Natural killer cell (primary cell): ENCODE results near the gene AIFM3. TPM values are rescaled to one million over a fixed set of nuclear protein-coding genes. Genes with fewer than 3 reads are reported as not detected.

ENCODE experiments used
- ATAC-seq, 3 donors: fragments of 150-1000 bp in 2 of 3; fragments of 200-7000 bp in 1 of 3; cut with Tn5 transposase; 1 replicate in 1 of 3; 2 replicates in 2 of 3; pipeline ENCODE4 v1.10.0; 2021; ENCODE audit warnings: mild to moderate bottlenecking in 2 of 3, moderate library complexity in 2 of 3
- DNase-seq, 2 donors: peaks; one replicate each; pipeline versions ENCODE4 v3.0.0 to v3.0.0-alpha.2; 2013 to 2021; ENCODE audit warnings: mixed read lengths in 1 of 2
- H3K27ac ChIP-seq: one replicate; pipeline ENCODE4 v1.5.1; 2013; ENCODE audit warnings: mild to moderate bottlenecking, low read length
- H3K27me3 ChIP-seq: one replicate; pipeline ENCODE4 v1.6.1; 2013; ENCODE audit warnings: low read length; ENCODE audit not compliant: control insufficient read depth, insufficient read depth
- H3K36me3 ChIP-seq: one replicate; pipeline ENCODE4 v1.6.1; 2013; ENCODE audit warnings: low read length; ENCODE audit not compliant: control insufficient read depth, insufficient read depth
- H3K4me1 ChIP-seq: one replicate; pipeline ENCODE4 v1.6.1; 2013; ENCODE audit warnings: low read length; ENCODE audit not compliant: control insufficient read depth, insufficient read depth
- H3K4me3 ChIP-seq: one replicate; pipeline ENCODE4 v1.5.1; 2013; ENCODE audit warnings: low read length
- H3K9me3 ChIP-seq: one replicate; pipeline ENCODE4 v1.6.1; 2013; ENCODE audit warnings: low read length; ENCODE audit not compliant: control insufficient read depth, insufficient read depth
- H3K27ac Mint-ChIP-seq, 2 donors: one replicate each; pipeline ENCODE4 v1.8.0; 2022; ENCODE audit warnings: mild to moderate bottlenecking in 2 of 2, mixed read lengths in 2 of 2, moderate library complexity in 1 of 2
- H3K27me3 Mint-ChIP-seq, 2 donors: one replicate each; pipeline ENCODE4 v1.8.0; 2022; ENCODE audit warnings: low read depth in 2 of 2, mixed read lengths in 2 of 2
- H3K36me3 Mint-ChIP-seq: one replicate; pipeline ENCODE4 v1.8.0; 2022; ENCODE audit warnings: mixed read lengths
- H3K4me1 Mint-ChIP-seq, 2 donors: one replicate each; pipeline ENCODE4 v1.8.0; 2022; ENCODE audit warnings: mixed read lengths in 2 of 2
- H3K4me3 Mint-ChIP-seq: one replicate; pipeline ENCODE4 v1.8.0; 2022; ENCODE audit warnings: mild to moderate bottlenecking, moderate library complexity, mixed read lengths
- H3K9me3 Mint-ChIP-seq, 2 donors: one replicate each; pipeline ENCODE4 v1.8.0; 2022; ENCODE audit warnings: mixed read lengths in 2 of 2
- CTCF ChIP-seq: fragments of 200-600 bp; IDR thresholded peaks from one replicate; pipeline ENCODE4 v1.8.0; 2022; ENCODE audit warnings: antibody characterized with exemption
- WGBS: methylation state at CpG from one replicate; pipeline ENCODE4 v1.1.7; 2013; ENCODE audit warnings: missing lambda C conversion rate; ENCODE audit not compliant: insufficient coverage; 5-methylcytosine and 5-hydroxymethylcytosine counted together
- intact Hi-C: fragments of 100-400 bp; cut with micrococcal nuclease; formaldehyde crosslinking; loops from one replicate; pipeline ENCODE4 v1.14.2; 2022
- total RNA-seq, 4 donors: library from RNA; stranded (reverse); fragments of 120-200 nt in 1 of 4; gene quantifications; one replicate each; pipeline versions ENCODE4 v1.2.3 to v1.2.4, GENCODE V29; 2013 to 2022

The AIFM3 gene
- total RNA-seq, 3 donors from 2014 or later (not counting 1 experiment from before 2014, with no cell fraction given): 1.5 to 2.3 (median 2.2) TPM

- 96% methylated on average over 10 of the region's 10 CpGs for WGBS
- DNase-seq: no peak
- intact Hi-C loops: no loop called here
- Mint-ChIP-seq H3K9me3 (no peaks in the 10 kb centered on the region), H3K4me3 (no peak overlapping the region), H3K27ac (no peak overlapping the region), H3K4me1 (peaks cover 0 to 2% of the 10 kb centered on the region in 2 donors), H3K27me3 (no peaks in the 10 kb centered on the region), H3K36me3 (no peaks in the 10 kb centered on the region)
- peaks cover 30% of the 10 kb centered on the region for H3K36me3 ChIP-seq
- no peaks in the 10 kb centered on the region for H3K9me3 ChIP-seq
- peaks cover 6% of the 10 kb centered on the region for H3K4me1 ChIP-seq
- H3K4me3 ChIP-seq: no peak overlapping the region
- no peaks in the 10 kb centered on the region for H3K27me3 ChIP-seq
- ATAC-seq: no peak
- H3K27ac ChIP-seq: no peak overlapping the region
- no peak for TF ChIP-seq CTCF
Observed at GRCh38 chr22:20994902-20995241, 27.8 kb downstream of the AIFM3 start.

- 97% methylated on average over 23 of the region's 23 CpGs for WGBS
- Histone ChIP-seq H3K27ac (no peak overlapping the region), H3K9me3 (no peaks in the 10 kb centered on the region), H3K4me1 (peaks cover 12% of the 10 kb centered on the region), H3K4me3 (no peak overlapping the region), H3K36me3 (peaks cover 36% of the 10 kb centered on the region), H3K27me3 (no peaks in the 10 kb centered on the region)
- Mint-ChIP-seq H3K4me1 (peaks cover 0 to 6% of the 10 kb centered on the region in 2 donors), H3K9me3 (no peaks in the 10 kb centered on the region), H3K4me3 (no peak overlapping the region), H3K27ac (no peak overlapping the region), H3K27me3 (no peaks in the 10 kb centered on the region), H3K36me3 (no peaks in the 10 kb centered on the region)
- no peak for TF ChIP-seq CTCF
- ATAC-seq (no peak), DNase-seq (no peak)
- intact Hi-C loops: no loop called here
Observed at GRCh38 chr22:20995329-20996030, 28.4 kb downstream of the AIFM3 start.

- no peaks in the 10 kb centered on the region for H3K36me3 Mint-ChIP-seq
- DNase-seq (no peak), ATAC-seq (no peak)
- Histone ChIP-seq H3K4me3 (no peak overlapping the region), H3K27me3 (no peaks in the 10 kb centered on the region), H3K27ac (no peak overlapping the region), H3K4me1 (peaks cover 17% of the 10 kb centered on the region), H3K9me3 (no peaks in the 10 kb centered on the region), H3K36me3 (peaks cover 38% of the 10 kb centered on the region)
- no peaks in the 10 kb centered on the region for H3K27me3 Mint-ChIP-seq
- H3K4me1 Mint-ChIP-seq: peaks cover 2 to 11% of the 10 kb centered on the region in 2 donors
- H3K27ac Mint-ChIP-seq: no peak overlapping the region
- WGBS: 98% methylated on average over 10 of the region's 10 CpGs
- no peak overlapping the region for H3K4me3 Mint-ChIP-seq
- H3K9me3 Mint-ChIP-seq: no peaks in the 10 kb centered on the region
- TF ChIP-seq CTCF: no peak
- intact Hi-C loops: no loop called here
Observed at GRCh38 chr22:20996031-20996410, 29.0 kb downstream of the AIFM3 start.
